ENCODE results near the gene HOXA5. TPM values are rescaled to one million over a fixed set of nuclear protein-coding genes. Genes with fewer than 3 reads are reported as not detected.

The HOXA5 gene
- total RNA-seq, 1 experiment from 2014 or later, result 6.7 TPM

- Histone ChIP-seq H2AFZ (ENCODE audit: low read depth, low read length, poor library complexity, severe bottlenecking) (no peak overlapping the region), H4K20me1 (ENCODE audit: insufficient read depth) (no peaks in the 10 kb centered on the region), H3K4me3 (replicated peaks in 1 of 2; ENCODE audit: low read depth in 1 of 2, low read length in 2 of 2) (no peak overlapping the region), H3K36me3 (ENCODE audit: control insufficient read depth in 1 of 2, insufficient read depth in 2 of 2, low read length in 2 of 2) (no peaks in the 10 kb centered on the region), H3K9me3 (ENCODE audit: control insufficient read depth in 1 of 2, insufficient read depth in 1 of 2, low read depth in 1 of 2, low read length in 2 of 2) (no peaks in the 10 kb centered on the region), H3K9ac (ENCODE audit: low read length) (no peak overlapping the region), H3K27me3 (ENCODE audit: insufficient read depth, low read length) (no peaks in the 10 kb centered on the region), H3K4me1 (ENCODE audit: control insufficient read depth in 1 of 2, insufficient read depth in 2 of 2, low read length in 2 of 2) (peaks cover 10 to 19% of the 10 kb centered on the region in 2 experiments; a peak in 3 of 4 replicates), H3K79me2 (ENCODE audit: insufficient read depth, low read length) (peaks cover 25% of the 10 kb centered on the region), H3K4me2 (ENCODE audit: low read length) (no peak overlapping the region), H3K27ac (ENCODE audit: low read depth, low read length) (no peak overlapping the region), H3K9me2 (ENCODE audit: insufficient read depth) (no peaks in the 10 kb centered on the region)
- CTCF ChIA-PET, result no interaction called here
- POLR2A ChIA-PET, result interaction anchor here (1.2 kb wide), 1 partner anchor 9 kb away, joined by 3 read pairs; no protein-coding TSS in a partner anchor
- ATAC-seq, result no peak
- TF ChIP-seq TCF7L2 (IDR thresholded peaks at IDR 0.05; ENCODE audit: borderline replicate concordance, extremely low read depth, insufficient read depth, insufficient read length), result no peak
- no peak for TF ChIP-seq POLR2A (IDR thresholded peaks at IDR 0.05; ENCODE audit: borderline replicate concordance, extremely low read depth, insufficient read depth, insufficient read length)
- no peak for TF ChIP-seq CTCF (IDR thresholded peaks at IDR 0.05 in 2 of 3, conservative IDR thresholded peaks at IDR 0.05 in 1 of 3; ENCODE audit: borderline replicate concordance in 1 of 3, insufficient read depth in 1 of 3, low read depth in 2 of 3, low read length in 2 of 3)
- TF ChIP-seq ATF3 (IDR thresholded peaks at IDR 0.05), result no peak
- no peak for TF ChIP-seq EZH2phosphoT487 (IDR thresholded peaks at IDR 0.05; ENCODE audit: borderline replicate concordance)
- intact Hi-C loops (cut with micrococcal nuclease), result no loop called here
- no TSS peak for BruUV-seq (replicated peaks)
- RAD21 ChIA-PET (ENCODE audit: low non-redundant PET in 1 of 2, low total read pairs in 2 of 2, uncharacterized antibody in 2 of 2, unreplicated experiment in 2 of 2), result no interaction called here
- no peak for DNase-seq (ENCODE audit: low read depth, low spot score)
Measured at GRCh38 chr7:27099453-27100370, 43.8 kb downstream of the HOXA5 start.
